B cell (primary cell): ENCODE data around the gene SMG1. TPM values are rescaled to one million over a fixed set of nuclear protein-coding genes. Genes with fewer than 3 reads are reported as not detected.
"Not testable (repeated sequence)": the region's sequence is repeated elsewhere in the genome, so short reads cannot be mapped to it uniquely, and the experiment has no call there.

Experiments used
- ATAC-seq: fragments of 200-7000 bp; cut with Tn5 transposase; one replicate; pipeline ENCODE4 v1.10.0; 2021; ENCODE audit warnings: low read depth, mild to moderate bottlenecking, moderate number of reproducible peaks, moderate library complexity
- CTCF ChIA-PET: fragments of 350-600 bp; sonication (Branson Sonifier 250); formaldehyde crosslinking; loops from one replicate; lab custom pipeline; 2021; ENCODE audit warnings: antibody characterized with exemption, inconsistent platforms; lab: Charles Lee
- POLR2A ChIA-PET: fragments of 350-600 bp; sonication (Branson Sonifier 250); formaldehyde crosslinking; loops from one replicate; lab custom pipeline; 2021; ENCODE audit warnings: antibody characterized with exemption; lab: Charles Lee
- DNase-seq: peaks from one replicate; pipeline ENCODE4 v3.0.0; 2013
- H2AFZ ChIP-seq: 2 replicates; pipeline ENCODE4 v1.6.1; 2012; ENCODE audit warnings: mild to moderate bottlenecking, low read depth, low read length; ENCODE audit not compliant: insufficient read depth, poor library complexity, severe bottlenecking
- H3K27ac ChIP-seq, 2 donors: 1 replicate in 1 of 2; 2 replicates in 1 of 2; pipeline ENCODE4 v1.5.1; 2012 to 2013; ENCODE audit warnings: low read length in 2 of 2, mild to moderate bottlenecking in 2 of 2, moderate library complexity in 1 of 2
- H3K27me3 ChIP-seq, 4 experiments: fragments of 200-600 bp in 1 of 4; sonication (generic) in 1 of 4; replicated peaks in 1 of 4; 1 replicate in 2 of 4; 2 replicates in 2 of 4; pipeline versions ENCODE4 v1.6.1 to v1.7.0; 2013 to 2016; ENCODE audit warnings: low read length in 3 of 4, mild to moderate bottlenecking in 2 of 4, mixed read lengths in 1 of 4, moderate library complexity in 1 of 4; ENCODE audit not compliant: insufficient read depth in 4 of 4, control insufficient read depth in 3 of 4; ENCODE audit errors: control extremely low read depth in 1 of 4
- H3K36me3 ChIP-seq, 2 experiments: replicated peaks in 1 of 2; 1 replicate in 1 of 2; 2 replicates in 1 of 2; pipeline versions ENCODE4 v1.6.1 to v1.7.1; 2013; ENCODE audit warnings: low read length in 1 of 2; ENCODE audit not compliant: insufficient read depth in 2 of 2, control insufficient read depth in 1 of 2; ENCODE audit errors: control extremely low read depth in 1 of 2, extremely low read depth in 1 of 2
- H3K4me1 ChIP-seq, 2 donors: fragments of 200-600 bp in 1 of 2; sonication (generic) in 1 of 2; 1 replicate in 1 of 2; 2 replicates in 1 of 2; pipeline versions ENCODE4 v1.5.1 to v1.6.1; 2013 to 2017; ENCODE audit warnings: low read length in 2 of 2; ENCODE audit not compliant: control insufficient read depth in 2 of 2, insufficient read depth in 2 of 2
- H3K4me2 ChIP-seq: replicated peaks from 2 replicates; pipeline ENCODE3; 2012; ENCODE audit warnings: mild to moderate bottlenecking, low read depth, low read length; ENCODE audit not compliant: poor library complexity, severe bottlenecking
- H3K4me3 ChIP-seq, 5 experiments: fragments of 200-600 bp in 1 of 5; sonication (generic) in 1 of 5; 1 replicate in 3 of 5; 2 replicates in 2 of 5; pipeline versions ENCODE4 v1.5.1 to v1.7.0; 2011 to 2016; ENCODE audit warnings: low read length in 4 of 5, mild to moderate bottlenecking in 4 of 5, low read depth in 2 of 5, control low read depth in 1 of 5, moderate library complexity in 1 of 5; ENCODE audit not compliant: insufficient read depth in 1 of 5; ENCODE audit errors: control extremely low read depth in 1 of 5, extremely low read depth in 1 of 5
- H3K79me2 ChIP-seq: fragments of 200-600 bp; sonication (generic); one replicate; pipeline ENCODE4 v1.6.0; 2016; ENCODE audit warnings: low read length; ENCODE audit not compliant: control insufficient read depth, insufficient read depth
- H3K9ac ChIP-seq: fragments of 200-600 bp; sonication (generic); 2 replicates; pipeline ENCODE4 v1.6.1; 2017; ENCODE audit warnings: mild to moderate bottlenecking, low read length, moderate library complexity
- H3K9me3 ChIP-seq, 3 donors: one replicate each; pipeline versions ENCODE4 v1.6.1 to v1.7.1; 2013; ENCODE audit warnings: low read length in 2 of 3; ENCODE audit not compliant: control insufficient read depth in 2 of 3, insufficient read depth in 1 of 3; ENCODE audit errors: control extremely low read depth in 1 of 3
- H4K20me1 ChIP-seq: 2 replicates; pipeline ENCODE4 v1.6.0; 2012; ENCODE audit warnings: mild to moderate bottlenecking, low read length; ENCODE audit not compliant: insufficient read depth, control insufficient read depth, poor library complexity, severe bottlenecking
- H3K27ac Mint-ChIP-seq: one replicate; pipeline ENCODE4 v1.8.0; 2021; ENCODE audit warnings: mixed read lengths
- H3K27me3 Mint-ChIP-seq: one replicate; pipeline ENCODE4 v1.8.0; 2021; ENCODE audit warnings: mixed read lengths
- H3K4me1 Mint-ChIP-seq: one replicate; pipeline ENCODE4 v1.8.0; 2021; ENCODE audit warnings: mixed read lengths
- H3K4me3 Mint-ChIP-seq: one replicate; pipeline ENCODE4 v1.8.0; 2021; ENCODE audit warnings: mixed read lengths
- H3K9me3 Mint-ChIP-seq: one replicate; pipeline ENCODE4 v1.8.0; 2022; ENCODE audit warnings: mixed read lengths; ENCODE audit not compliant: insufficient read depth
- CTCF ChIP-seq: fragments of 200-600 bp; IDR thresholded peaks from one replicate; pipeline ENCODE4 v1.8.0; 2022; ENCODE audit warnings: antibody characterized with exemption, mild to moderate bottlenecking
- EZH2 ChIP-seq: IDR thresholded peaks from 2 replicates; pipeline ENCODE4 v1.6.1; 2012; ENCODE audit warnings: borderline replicate concordance, low read depth, mild to moderate bottlenecking, moderate library complexity, low read length; ENCODE audit not compliant: insufficient read depth, poor library complexity, severe bottlenecking
- WGBS: methylation state at CpG from one replicate; pipeline ENCODE4 v1.1.5; 2013; ENCODE audit warnings: missing lambda C conversion rate; ENCODE audit not compliant: insufficient coverage; 5-methylcytosine and 5-hydroxymethylcytosine counted together
- intact Hi-C: fragments of 100-400 bp; cut with micrococcal nuclease; formaldehyde crosslinking; loops from one replicate; pipeline ENCODE4 v1.10.0; 2022
- polyA plus RNA-seq: library from polyadenylated mRNA; depleted of rRNA; stranded (reverse); fragments of >200 nt; gene quantifications from 2 replicates; pipeline ENCODE4 v1.2.3, GENCODE V29; 2012
- total RNA-seq, 2 donors: library from RNA; stranded (reverse); fragments of 120-200 nt in 1 of 2; gene quantifications; 1 replicate in 1 of 2; 2 replicates in 1 of 2; pipeline versions ENCODE4 v1.2.3 to v1.2.4, GENCODE V29; 2013 to 2022

Gene SMG1
- total and polyA plus RNA-seq, 2 donors (not counting 1 experiment from before 2014, with no cell fraction given): 23.2 to 256 TPM

- H3K4me3 Mint-ChIP-seq: no peak overlapping the region
- H3K27ac Mint-ChIP-seq: peak overlapping the region; percentile 10
- peaks cover 26% of the 10 kb centered on the region for H3K4me1 Mint-ChIP-seq
- TF ChIP-seq CTCF (no peak), EZH2 (no peak)
- H3K79me2 ChIP-seq: peaks cover 3% of the 10 kb centered on the region
- no peaks in the 10 kb centered on the region for H3K9me3 ChIP-seq
- no peak overlapping the region for H3K4me2 ChIP-seq
- H3K9ac ChIP-seq: no peak overlapping the region
- ChIA-PET CTCF (interaction anchor here (1.6 kb wide), 1 partner anchor 19 kb away, joined by 4 read pairs; the partner anchor contains the start of gene ARL6IP1), POLR2A (no interaction called here)
- peaks cover 6 to 19% of the 10 kb centered on the region in 2 donors for H3K4me1 ChIP-seq
- H3K9me3 Mint-ChIP-seq: no peaks in the 10 kb centered on the region
- H3K4me3 ChIP-seq: no peak overlapping the region
- intact Hi-C loops: no loop called here
- H3K27me3 Mint-ChIP-seq: no peaks in the 10 kb centered on the region
- DNase-seq (no peak), ATAC-seq (no peak)
- no peak overlapping the region for H3K27ac ChIP-seq
- H3K36me3 ChIP-seq: peaks cover 9 to 52% of the 10 kb centered on the region in 2 experiments
- peaks cover 40% of the 10 kb centered on the region for H4K20me1 ChIP-seq
- no peaks in the 10 kb centered on the region for H3K27me3 ChIP-seq
- no peak overlapping the region for H2AFZ ChIP-seq
- 88% methylated on average over 2 of the region's 8 CpGs for WGBS
Observed at GRCh38 chr16:18782697-18783429, 143.3 kb downstream of the SMG1 start.

- H3K4me1 ChIP-seq, H3K79me2 ChIP-seq, CTCF ChIA-PET, ATAC-seq, POLR2A ChIA-PET, H3K27me3 ChIP-seq, H3K9me3 ChIP-seq, H3K4me2 ChIP-seq, intact Hi-C loops, H3K4me3 ChIP-seq, DNase-seq, H3K27me3 Mint-ChIP-seq, H3K9ac ChIP-seq, H3K9me3 Mint-ChIP-seq, H3K27ac Mint-ChIP-seq, H3K27ac ChIP-seq, H3K4me3 Mint-ChIP-seq, H2AFZ ChIP-seq: not testable (repeated sequence)
- peaks cover 13% of the 10 kb centered on the region for H3K4me1 Mint-ChIP-seq
- Histone ChIP-seq H3K36me3 (peaks cover 9 to 36% of the 10 kb centered on the region in 2 experiments), H4K20me1 (peaks cover 26% of the 10 kb centered on the region)
- no CpG with 5 or more reads among the region's 6 CpGs for WGBS
Observed at GRCh38 chr16:18781232-18781631, 145.0 kb downstream of the SMG1 start.

- H3K27me3 ChIP-seq, H2AFZ ChIP-seq, H3K27ac Mint-ChIP-seq, POLR2A ChIA-PET, CTCF ChIA-PET, H3K4me3 Mint-ChIP-seq, H3K27ac ChIP-seq, H3K4me3 ChIP-seq, ATAC-seq, H3K4me1 Mint-ChIP-seq, H3K79me2 ChIP-seq, intact Hi-C loops, H3K9ac ChIP-seq, H3K9me3 ChIP-seq, DNase-seq, H3K9me3 Mint-ChIP-seq, H3K4me1 ChIP-seq, H3K4me2 ChIP-seq, H3K27me3 Mint-ChIP-seq: not testable (repeated sequence)
- peaks cover 5 to 29% of the 10 kb centered on the region in 2 experiments for H3K36me3 ChIP-seq
- WGBS: 66% methylated on average over 4 of the region's 8 CpGs
- H4K20me1 ChIP-seq: peaks cover 19% of the 10 kb centered on the region
Observed at GRCh38 chr16:18780460-18781026, 145.7 kb downstream of the SMG1 start.
